GM12872 (cell line): ENCODE results near the gene SSH2.

Experiments
- TF ChIP-seq, protein P1 (sequence below): IDR thresholded peaks from 3 replicates; pipeline ENCODE4 v1.5.1; 2011; ENCODE audit warnings: low read depth, mild to moderate bottlenecking, low read length, moderate library complexity; ENCODE audit not compliant: insufficient read depth

Gene SSH2

DNA sequence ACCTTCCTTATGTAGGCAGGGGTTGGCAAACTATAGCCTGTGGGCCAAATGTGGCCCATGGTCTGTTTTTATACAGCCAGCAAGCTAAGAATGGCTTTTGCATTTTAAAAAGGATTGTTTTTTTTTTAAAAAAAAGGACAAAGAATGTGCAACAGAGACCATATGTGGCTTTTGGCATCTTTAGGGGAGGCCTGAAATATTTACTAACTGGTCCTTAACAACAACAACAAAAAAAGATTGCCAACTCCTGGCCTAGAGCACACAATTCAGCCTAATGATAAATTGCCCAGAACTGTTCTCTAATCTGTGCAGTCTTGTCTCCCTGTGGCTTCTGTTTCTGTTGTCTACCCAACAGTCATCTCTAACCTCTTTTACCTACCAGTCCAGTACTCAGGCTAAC, 67.1 kb downstream of the SSH2 start:
- TF ChIP-seq, protein P1, sequence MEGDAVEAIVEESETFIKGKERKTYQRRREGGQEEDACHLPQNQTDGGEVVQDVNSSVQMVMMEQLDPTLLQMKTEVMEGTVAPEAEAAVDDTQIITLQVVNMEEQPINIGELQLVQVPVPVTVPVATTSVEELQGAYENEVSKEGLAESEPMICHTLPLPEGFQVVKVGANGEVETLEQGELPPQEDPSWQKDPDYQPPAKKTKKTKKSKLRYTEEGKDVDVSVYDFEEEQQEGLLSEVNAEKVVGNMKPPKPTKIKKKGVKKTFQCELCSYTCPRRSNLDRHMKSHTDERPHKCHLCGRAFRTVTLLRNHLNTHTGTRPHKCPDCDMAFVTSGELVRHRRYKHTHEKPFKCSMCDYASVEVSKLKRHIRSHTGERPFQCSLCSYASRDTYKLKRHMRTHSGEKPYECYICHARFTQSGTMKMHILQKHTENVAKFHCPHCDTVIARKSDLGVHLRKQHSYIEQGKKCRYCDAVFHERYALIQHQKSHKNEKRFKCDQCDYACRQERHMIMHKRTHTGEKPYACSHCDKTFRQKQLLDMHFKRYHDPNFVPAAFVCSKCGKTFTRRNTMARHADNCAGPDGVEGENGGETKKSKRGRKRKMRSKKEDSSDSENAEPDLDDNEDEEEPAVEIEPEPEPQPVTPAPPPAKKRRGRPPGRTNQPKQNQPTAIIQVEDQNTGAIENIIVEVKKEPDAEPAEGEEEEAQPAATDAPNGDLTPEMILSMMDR: no peak

DNA sequence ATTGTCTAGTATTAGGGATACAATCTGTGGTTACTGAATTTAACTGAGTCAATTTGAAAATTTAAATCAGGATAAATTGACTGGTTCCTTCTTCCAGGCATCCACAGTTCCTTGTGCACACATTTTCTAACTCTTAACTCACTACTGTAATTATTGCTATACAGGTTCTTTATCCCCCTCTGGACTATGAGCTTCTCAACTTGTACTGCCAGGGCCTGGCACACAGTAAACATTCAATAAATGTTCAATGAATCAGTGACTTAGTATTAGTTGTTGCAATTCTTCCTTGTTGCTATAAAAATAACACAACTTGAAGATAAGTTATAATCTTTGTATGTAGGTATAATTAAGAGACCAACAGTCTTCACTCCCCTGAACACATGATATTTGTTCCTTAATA, 67.9 kb downstream of the SSH2 start:
- TF ChIP-seq, protein P1: no peak

DNA sequence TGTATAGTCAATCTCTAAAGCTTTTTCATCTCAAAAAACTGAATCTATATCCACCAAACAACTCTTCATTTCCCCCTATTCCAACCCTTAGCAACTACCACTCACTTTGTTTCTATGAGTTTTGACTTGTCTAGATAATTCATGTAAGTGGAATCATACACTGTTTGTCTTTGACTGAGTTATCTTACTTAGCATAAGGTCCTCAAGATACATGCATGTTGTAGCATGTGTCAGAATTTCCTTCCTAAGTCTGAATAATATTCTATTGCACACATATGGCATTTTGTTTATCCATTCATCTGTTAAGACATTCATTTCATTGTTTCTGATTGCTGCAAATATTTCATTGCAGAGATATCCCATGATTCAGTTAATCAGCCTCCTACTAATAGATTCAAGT, 72.2 kb downstream of the SSH2 start:
- TF ChIP-seq, protein P1: no peak

DNA sequence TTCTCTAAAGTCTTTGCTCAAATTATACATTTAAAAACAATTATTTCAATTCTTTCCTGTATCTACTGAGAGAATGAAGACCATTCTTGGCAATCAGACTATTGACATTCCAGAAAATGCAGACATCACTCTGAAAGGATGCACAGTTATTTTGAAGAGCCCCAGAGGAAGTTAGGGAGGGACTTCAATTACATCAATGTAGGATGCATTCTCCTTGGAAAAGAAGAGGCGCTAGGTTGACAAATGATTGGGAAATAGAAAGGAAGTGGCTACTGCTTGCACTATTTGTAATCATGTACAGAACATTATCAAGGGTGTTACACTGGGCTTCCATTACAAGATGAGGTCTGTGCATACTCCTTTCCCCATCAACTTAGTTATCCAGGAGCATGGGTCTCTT, 74.3 kb downstream of the SSH2 start:
- TF ChIP-seq, protein P1: no peak

DNA sequence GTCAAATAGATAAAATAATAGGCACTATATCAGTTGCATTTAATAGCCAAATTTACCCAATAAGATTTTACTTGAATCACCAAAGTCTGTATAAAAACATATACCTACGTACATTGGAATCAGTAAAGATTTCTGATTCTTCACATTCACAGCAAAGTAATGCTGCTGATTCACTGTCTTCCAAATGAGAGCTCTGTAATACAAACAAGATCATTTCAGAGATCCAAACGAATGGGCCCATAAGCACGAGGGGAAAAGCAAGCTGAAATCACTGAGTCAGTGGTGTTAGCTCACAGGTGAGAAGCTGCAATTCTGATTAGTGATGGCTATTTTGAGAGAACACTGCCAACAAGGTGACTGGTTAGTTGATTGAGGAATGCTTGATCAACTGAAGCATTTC, 81.3 kb downstream of the SSH2 start:
- TF ChIP-seq, protein P1: no peak

DNA sequence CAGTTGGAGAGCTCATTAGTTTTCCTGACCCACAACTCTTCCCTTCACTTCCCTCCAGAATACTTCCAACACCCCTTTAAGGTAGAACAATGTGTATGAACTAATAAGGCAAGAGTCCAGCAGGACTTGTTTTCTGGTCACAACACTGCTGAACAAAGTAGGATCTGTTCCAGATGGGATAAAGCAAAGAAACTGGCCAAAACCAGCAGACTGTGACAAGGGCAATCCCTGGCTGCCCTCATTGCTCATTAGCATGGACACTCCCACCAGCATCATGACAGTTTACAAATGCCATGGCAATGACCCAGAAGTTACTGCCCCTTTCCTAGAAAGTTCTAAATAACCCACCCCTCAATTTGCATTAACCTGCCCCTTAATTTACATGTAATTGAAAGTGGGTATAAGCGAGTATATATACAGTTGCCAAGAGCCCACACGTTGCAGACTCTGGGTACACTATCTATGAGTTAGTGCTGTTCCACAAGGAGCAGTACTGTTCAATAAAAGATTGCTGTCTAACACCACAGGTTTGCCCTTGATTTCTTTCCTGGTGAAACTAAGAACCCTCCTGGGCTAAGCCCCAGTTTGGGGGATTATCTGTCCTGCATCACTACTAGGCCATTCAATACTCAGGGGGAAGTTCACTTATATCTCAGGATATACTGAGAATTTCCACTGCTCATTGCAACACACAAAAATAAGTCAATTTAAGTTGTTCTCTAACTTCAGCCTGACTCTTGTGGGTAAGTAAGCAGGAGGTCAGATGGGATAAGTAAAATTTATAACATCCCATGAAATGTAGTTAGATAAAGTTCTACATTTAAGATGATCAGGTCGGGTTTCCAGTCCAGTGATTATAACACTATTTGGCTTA, 82.3 kb downstream of the SSH2 start:
- TF ChIP-seq, protein P1: no peak

DNA sequence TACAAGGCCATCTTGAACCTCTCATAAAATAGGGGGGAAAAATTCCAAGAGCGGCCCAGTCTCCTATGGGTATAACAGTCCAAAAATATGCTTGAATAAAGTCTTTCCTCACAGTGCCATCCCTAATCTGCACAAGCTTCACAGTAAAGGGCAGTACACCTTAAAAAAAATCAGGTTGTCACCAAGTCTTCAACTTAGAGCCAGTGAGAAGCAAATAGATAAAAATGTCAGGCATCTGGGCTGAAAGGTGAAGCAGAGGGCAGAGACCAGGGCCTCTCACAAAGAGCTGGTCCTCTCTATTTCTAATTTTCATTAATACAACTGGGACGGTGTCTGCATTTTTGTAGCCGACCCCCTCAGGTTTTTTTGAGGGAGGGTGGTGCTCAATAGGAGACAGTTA, 82.9 kb downstream of the SSH2 start:
- TF ChIP-seq, protein P1: no peak
